Activated T-helper 17 cell treated with anti-CD3 and anti-CD28 coated beads, Interleukin-2, amount 50 U/mL, for 72 hours (primary cell): Measurements from ENCODE around the gene FOS. TPM values are rescaled to one million over a fixed set of nuclear protein-coding genes. Genes with fewer than 3 reads are reported as not detected.

Source experiments
- ATAC-seq: fragments of 150-1000 bp; cut with Tn5 transposase; replicated peaks from 2 replicates; pipeline ENCODE4 v1.10.0; 2021; ENCODE audit warnings: mild to moderate bottlenecking, moderate library complexity
- H3K27ac Mint-ChIP-seq: one replicate; pipeline ENCODE4 v1.8.0; 2022; ENCODE audit warnings: mixed read lengths
- H3K27me3 Mint-ChIP-seq: one replicate; pipeline ENCODE4 v1.8.0; 2022; ENCODE audit warnings: mixed read lengths
- H3K36me3 Mint-ChIP-seq: one replicate; pipeline ENCODE4 v1.8.0; 2022; ENCODE audit warnings: low read depth, mild to moderate bottlenecking, mixed read lengths
- H3K4me1 Mint-ChIP-seq: one replicate; pipeline ENCODE4 v1.8.0; 2022; ENCODE audit warnings: mixed read lengths
- H3K4me3 Mint-ChIP-seq: one replicate; pipeline ENCODE4 v1.8.0; 2022; ENCODE audit warnings: mild to moderate bottlenecking, mixed read lengths
- H3K9me3 Mint-ChIP-seq: one replicate; pipeline ENCODE4 v1.8.0; 2022; ENCODE audit warnings: mixed read lengths
- total RNA-seq, 2 donors: library from RNA; stranded (reverse); gene quantifications; one replicate each; pipeline ENCODE4 v1.2.3, GENCODE V29; 2022

Gene FOS
- total RNA-seq, 2 donors from 2014 or later: 31.7 to 86.3 TPM

- no peak for ATAC-seq
- Mint-ChIP-seq H3K4me3 (no peak overlapping the region), H3K27me3 (no peaks in the 10 kb centered on the region), H3K9me3 (no peaks in the 10 kb centered on the region), H3K4me1 (peaks cover 20% of the 10 kb centered on the region), H3K36me3 (no peaks in the 10 kb centered on the region), H3K27ac (no peak overlapping the region)
Observed at GRCh38 chr14:75244121-75244520, 34.5 kb upstream of the FOS start.

GRCh38 chr14:75246546-75247285 lies 31.9 kb upstream of the FOS start:
- Mint-ChIP-seq H3K4me3 (peak overlapping the region; percentile 59), H3K4me1 (peaks cover 33% of the 10 kb centered on the region)
- no peak for ATAC-seq

GRCh38 chr14:75247286-75247922 lies 31.2 kb upstream of the FOS start:
- H3K27me3 Mint-ChIP-seq: no peaks in the 10 kb centered on the region
- no peaks in the 10 kb centered on the region for H3K9me3 Mint-ChIP-seq
- peak overlapping the region; percentile 59 for H3K4me3 Mint-ChIP-seq
- peak overlapping the region; percentile 65 for H3K27ac Mint-ChIP-seq
- no peaks in the 10 kb centered on the region for H3K36me3 Mint-ChIP-seq
- H3K4me1 Mint-ChIP-seq: peaks cover 33% of the 10 kb centered on the region
- ATAC-seq: peak; percentile 52

More at GRCh38 chr14:75246546-75247285, 31.9 kb upstream of the FOS start:
- no peaks in the 10 kb centered on the region for H3K36me3 Mint-ChIP-seq
- H3K9me3 Mint-ChIP-seq: no peaks in the 10 kb centered on the region
- H3K27me3 Mint-ChIP-seq: no peaks in the 10 kb centered on the region
- peak overlapping the region; percentile 65 for H3K27ac Mint-ChIP-seq

- no peaks in the 10 kb centered on the region for H3K9me3 Mint-ChIP-seq
Observed at GRCh38 chr14:75247939-75248338, 30.7 kb upstream of the FOS start.

GRCh38 chr14:75249251-75249957 lies 29.2 kb upstream of the FOS start:
- ATAC-seq: peak; percentile 91
- peak overlapping the region; percentile 59 for H3K4me3 Mint-ChIP-seq
- H3K27ac Mint-ChIP-seq: peak overlapping the region; percentile 77
- H3K27me3 Mint-ChIP-seq: no peaks in the 10 kb centered on the region
- no peaks in the 10 kb centered on the region for H3K9me3 Mint-ChIP-seq
- H3K36me3 Mint-ChIP-seq: no peaks in the 10 kb centered on the region
- peaks cover 33% of the 10 kb centered on the region for H3K4me1 Mint-ChIP-seq

More at GRCh38 chr14:75247939-75248338, 30.7 kb upstream of the FOS start:
- H3K27me3 Mint-ChIP-seq: no peaks in the 10 kb centered on the region
- peak overlapping the region; percentile 65 for H3K27ac Mint-ChIP-seq
- H3K4me3 Mint-ChIP-seq: peak overlapping the region; percentile 59
- ATAC-seq: no peak
- peaks cover 33% of the 10 kb centered on the region for H3K4me1 Mint-ChIP-seq
- H3K36me3 Mint-ChIP-seq: no peaks in the 10 kb centered on the region

- Mint-ChIP-seq H3K36me3 (no peaks in the 10 kb centered on the region), H3K27me3 (no peaks in the 10 kb centered on the region), H3K4me3 (peak overlapping the region; percentile 59), H3K4me1 (peaks cover 33% of the 10 kb centered on the region), H3K9me3 (no peaks in the 10 kb centered on the region), H3K27ac (peak overlapping the region; percentile 77)
- no peak for ATAC-seq
Observed at GRCh38 chr14:75249958-75250336, 28.7 kb upstream of the FOS start.

GRCh38 chr14:75250800-75251199 lies 27.8 kb upstream of the FOS start:
- Mint-ChIP-seq H3K27ac (no peak overlapping the region), H3K4me3 (no peak overlapping the region), H3K36me3 (no peaks in the 10 kb centered on the region), H3K27me3 (no peaks in the 10 kb centered on the region), H3K9me3 (no peaks in the 10 kb centered on the region), H3K4me1 (peaks cover 33% of the 10 kb centered on the region)
- no peak for ATAC-seq

GRCh38 chr14:75252254-75252837 lies 26.3 kb upstream of the FOS start:
- Mint-ChIP-seq H3K27ac (no peak overlapping the region), H3K27me3 (no peaks in the 10 kb centered on the region), H3K4me1 (peaks cover 30% of the 10 kb centered on the region), H3K36me3 (no peaks in the 10 kb centered on the region), H3K4me3 (no peak overlapping the region), H3K9me3 (no peaks in the 10 kb centered on the region)
- ATAC-seq: no peak

GRCh38 chr14:75254381-75254822 lies 24.2 kb upstream of the FOS start:
- Mint-ChIP-seq H3K4me3 (no peak overlapping the region), H3K9me3 (no peaks in the 10 kb centered on the region), H3K36me3 (no peaks in the 10 kb centered on the region), H3K27me3 (no peaks in the 10 kb centered on the region), H3K4me1 (peaks cover 14% of the 10 kb centered on the region), H3K27ac (peak overlapping the region; percentile 30)
- no peak for ATAC-seq

- Mint-ChIP-seq H3K9me3 (no peaks in the 10 kb centered on the region), H3K27me3 (no peaks in the 10 kb centered on the region), H3K4me3 (no peak overlapping the region), H3K27ac (peak overlapping the region; percentile 30), H3K36me3 (no peaks in the 10 kb centered on the region), H3K4me1 (peaks cover 9% of the 10 kb centered on the region)
- no peak for ATAC-seq
Observed at GRCh38 chr14:75254901-75255584, 23.6 kb upstream of the FOS start.

- Mint-ChIP-seq H3K36me3 (no peaks in the 10 kb centered on the region), H3K4me3 (peak overlapping the region; percentile 77), H3K27me3 (no peaks in the 10 kb centered on the region), H3K4me1 (peaks cover 4% of the 10 kb centered on the region), H3K9me3 (no peaks in the 10 kb centered on the region), H3K27ac (peak overlapping the region; percentile 98)
- no peak for ATAC-seq
Observed at GRCh38 chr14:75258079-75258802, 20.4 kb upstream of the FOS start.

GRCh38 chr14:75258803-75259509 lies 19.7 kb upstream of the FOS start:
- no peaks in the 10 kb centered on the region for H3K36me3 Mint-ChIP-seq
- H3K4me1 Mint-ChIP-seq: peaks cover 4% of the 10 kb centered on the region
- no peaks in the 10 kb centered on the region for H3K9me3 Mint-ChIP-seq
- H3K27ac Mint-ChIP-seq: peak overlapping the region; percentile 98
- ATAC-seq: peak; percentile 99
- H3K4me3 Mint-ChIP-seq: peak overlapping the region; percentile 77
- no peaks in the 10 kb centered on the region for H3K27me3 Mint-ChIP-seq

GRCh38 chr14:75259510-75259855 lies 19.1 kb upstream of the FOS start:
- Mint-ChIP-seq H3K27me3 (no peaks in the 10 kb centered on the region), H3K9me3 (no peaks in the 10 kb centered on the region)

More at GRCh38 chr14:75259510-75259855, 19.1 kb upstream of the FOS start:
- peak overlapping the region; percentile 77 for H3K4me3 Mint-ChIP-seq
- peaks cover 4% of the 10 kb centered on the region for H3K4me1 Mint-ChIP-seq
- peak overlapping the region; percentile 98 for H3K27ac Mint-ChIP-seq
- ATAC-seq: no peak
- H3K36me3 Mint-ChIP-seq: no peaks in the 10 kb centered on the region
